Brain microvascular endothelial cell (primary cell): ENCODE data around the gene THRAP3.

Experiments
- DNase-seq: peaks from one replicate; pipeline ENCODE4 v3.0.0-alpha.2; 2020
- H3K27ac ChIP-seq: fragments of 250-450 bp; sonication (Bioruptor Pico); 2 replicates; pipeline ENCODE4 v1.5.1; 2020; ENCODE audit warnings: mild to moderate bottlenecking, moderate library complexity
- H3K27me3 ChIP-seq: fragments of 250-450 bp; sonication (Bioruptor Pico); replicated peaks from 2 replicates; pipeline ENCODE4 v1.5.1; 2020; ENCODE audit warnings: mild to moderate bottlenecking
- H3K36me3 ChIP-seq: fragments of 250-450 bp; sonication (Bioruptor Pico); replicated peaks from 2 replicates; pipeline ENCODE4 v1.5.1; 2020; ENCODE audit warnings: mild to moderate bottlenecking
- H3K4me3 ChIP-seq: 2 replicates; pipeline ENCODE4 v1.5.1; 2011; ENCODE audit warnings: low read depth, mild to moderate bottlenecking, control low read depth, low read length, moderate library complexity
- CTCF ChIP-seq: IDR thresholded peaks from 2 replicates; pipeline ENCODE4 v1.5.1; 2011; ENCODE audit warnings: low read depth, mild to moderate bottlenecking, moderate library complexity, low read length, control low read depth, inconsistent platforms; ENCODE audit errors: missing control alignments
- in situ Hi-C: cut with HindIII; loops from 2 replicates; pipeline ENCODE4 v1.10.0; 2017; ENCODE audit warnings: low sequenced_read_pairs, low pct_ligation_motif_present

THRAP3 gene

GRCh38 chr1:36305915-36306209 lies 81.6 kb downstream of the THRAP3 start:
- in situ Hi-C loops = no loop called here
- Histone ChIP-seq H3K36me3 (peaks cover 38% of the 10 kb centered on the region), H3K27me3 (no peaks in the 10 kb centered on the region), H3K4me3 (no peak overlapping the region), H3K27ac (no peak overlapping the region)
- no peak for DNase-seq
- TF ChIP-seq CTCF = no peak

DNA sequence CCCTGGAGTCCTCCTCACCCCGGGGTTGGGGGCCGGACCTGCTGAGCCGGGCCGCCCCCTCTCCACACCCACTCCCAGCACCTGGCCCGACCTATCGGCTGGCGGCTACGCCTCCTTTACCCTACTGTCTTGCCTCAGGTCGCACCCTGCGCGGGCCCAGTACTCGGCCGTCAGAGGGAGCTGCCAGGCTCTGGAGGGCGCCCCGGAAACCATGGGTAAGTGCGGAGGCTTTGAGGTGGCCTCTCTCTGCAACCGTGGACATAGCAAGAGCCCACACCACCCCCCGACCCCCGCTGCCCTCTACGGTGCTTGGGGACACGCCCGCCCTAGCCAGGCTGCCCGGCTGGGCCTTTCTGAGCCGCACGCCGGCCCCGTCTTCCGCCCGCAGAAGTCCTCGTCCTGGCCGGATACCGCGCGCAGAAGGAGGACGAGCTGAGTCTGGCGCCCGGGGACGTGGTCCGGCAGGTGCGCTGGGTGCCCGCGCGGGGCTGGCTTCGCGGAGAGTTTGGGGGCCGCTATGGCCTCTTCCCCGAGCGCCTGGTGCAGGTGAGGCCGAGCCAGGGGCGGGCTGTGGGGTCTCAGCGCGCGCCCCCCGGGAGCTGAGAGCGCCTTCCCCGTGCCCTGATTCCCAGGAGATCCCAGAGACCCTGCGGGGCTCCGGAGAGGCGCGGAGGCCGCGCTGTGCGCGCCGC lies 82.1 kb downstream of the THRAP3 start, which contains the start of gene SH3D21:
Gene SH3D21, plus strand, starts transcription at position 159 of the 692 bp plus-strand sequence. Its CDS starts 53 bp downstream, at position 212.
- no peak for DNase-seq
- TF ChIP-seq CTCF = peak; percentile 38
- no peak within 1 kb of the TSS for H3K27ac ChIP-seq
- in situ Hi-C loops = no loop called here
- H3K36me3 ChIP-seq = peaks cover 33% of the 10 kb centered on the region
- no peaks in the 10 kb centered on the region for H3K27me3 ChIP-seq
- H3K4me3 ChIP-seq = peak within 1 kb of the TSS; percentile 60

DNA sequence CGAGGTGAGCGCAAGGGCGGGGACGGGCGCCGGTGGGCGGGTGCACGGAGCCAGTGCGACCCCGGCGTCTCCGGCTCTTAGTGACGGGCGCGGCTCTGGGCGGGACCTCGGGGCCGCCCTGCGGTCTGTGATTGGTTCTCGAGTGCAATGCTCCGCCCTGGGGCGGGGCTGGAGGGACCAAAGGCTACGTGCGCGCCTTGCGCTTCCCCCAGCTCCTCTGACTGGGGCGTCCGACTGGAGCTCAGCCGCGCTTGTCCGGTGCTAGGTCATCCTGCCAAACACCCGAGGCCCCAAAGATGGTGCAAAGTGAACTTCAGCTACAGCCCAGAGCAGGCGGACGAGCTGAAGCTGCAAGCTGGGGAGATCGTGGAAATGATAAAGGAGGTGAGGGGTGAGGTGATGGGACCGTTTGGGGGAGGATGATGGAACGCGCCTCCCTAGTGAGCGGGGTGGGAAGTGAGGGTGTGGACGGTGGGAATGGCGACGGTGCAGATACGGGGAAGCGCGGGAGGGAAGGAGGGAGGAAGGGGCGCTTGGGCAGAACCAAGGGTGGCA lies 82.7 kb downstream of the THRAP3 start:
- peaks cover 27% of the 10 kb centered on the region for H3K36me3 ChIP-seq
- in situ Hi-C loops = no loop called here
- peak overlapping the region; percentile 60 for H3K4me3 ChIP-seq
- no peak overlapping the region for H3K27ac ChIP-seq
- H3K27me3 ChIP-seq = no peaks in the 10 kb centered on the region
- DNase-seq = peak; percentile 79
- TF ChIP-seq CTCF = no peak

GRCh38 chr1:36307601-36308330 lies 83.5 kb downstream of the THRAP3 start:
- H3K27me3 ChIP-seq = no peaks in the 10 kb centered on the region
- DNase-seq = no peak
- H3K36me3 ChIP-seq = peaks cover 23% of the 10 kb centered on the region
- no peak overlapping the region for H3K27ac ChIP-seq
- TF ChIP-seq CTCF = no peak
- H3K4me3 ChIP-seq = peak overlapping the region; percentile 60
- in situ Hi-C loops = no loop called here

GRCh38 chr1:36309397-36309796 lies 85.2 kb downstream of the THRAP3 start:
- H3K36me3 ChIP-seq = peaks cover 17% of the 10 kb centered on the region
- no peak overlapping the region for H3K4me3 ChIP-seq
- no peak for DNase-seq
- no peaks in the 10 kb centered on the region for H3K27me3 ChIP-seq
- in situ Hi-C loops = no loop called here
- TF ChIP-seq CTCF = no peak
- no peak overlapping the region for H3K27ac ChIP-seq
